ENCODE data around the gene OTOF. TPM values are rescaled to one million over a fixed set of nuclear protein-coding genes. Genes with fewer than 3 reads are reported as not detected.

Gene OTOF
- total RNA-seq, 1 donor from 2014 or later = not detected

DNA sequence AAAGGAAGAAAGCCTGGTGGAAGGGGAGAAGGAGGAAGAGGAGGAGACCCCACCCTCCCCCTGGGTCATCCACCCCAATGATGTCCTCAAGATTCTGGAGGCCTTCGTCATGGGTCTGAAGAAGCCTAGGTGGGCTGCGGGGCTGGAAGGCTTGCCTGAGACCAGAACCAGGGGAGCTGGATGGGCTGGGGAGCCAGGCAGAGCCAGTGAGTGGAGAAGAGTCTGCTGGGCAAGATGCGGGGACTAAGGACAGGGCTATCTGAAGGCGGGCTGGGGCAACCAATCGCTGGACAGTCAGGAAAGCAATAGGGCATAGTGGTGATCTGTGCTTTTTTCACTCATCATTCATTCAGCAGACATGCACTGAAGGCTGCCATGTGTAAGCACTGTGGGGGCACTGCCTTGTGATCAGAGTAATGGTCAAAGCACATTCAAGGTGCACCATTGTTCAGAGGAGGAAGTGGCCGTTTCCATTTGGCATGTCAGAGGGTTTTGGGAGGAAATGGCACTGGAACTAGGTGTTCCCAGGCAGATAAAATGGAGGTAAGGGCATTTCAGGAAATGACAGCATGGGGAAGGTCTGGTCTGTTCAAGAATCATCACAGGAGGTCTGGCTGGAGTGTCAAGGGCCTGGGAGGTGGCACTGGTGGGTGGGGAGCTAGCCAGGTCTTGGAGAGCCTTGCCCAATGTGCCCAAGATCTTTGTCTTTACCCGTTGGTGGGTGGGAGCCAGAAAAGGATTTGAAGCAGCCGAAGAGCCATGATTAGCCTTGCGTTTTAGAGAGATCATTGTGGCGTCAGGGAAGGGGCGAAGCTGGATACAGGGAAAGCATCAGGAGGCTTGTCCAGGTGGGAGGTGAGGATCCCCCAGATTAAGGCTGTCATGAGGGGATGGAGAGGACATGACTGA is 24.2 kb downstream of the OTOF start:
- Histone ChIP-seq H3K27ac (replicated peaks) (no peak overlapping the region), H3K27me3 (ENCODE audit: low read depth) (no peaks in the 10 kb centered on the region), H3K36me3 (no peaks in the 10 kb centered on the region), H3K4me3 (no peak overlapping the region), H3K9me3 (replicated peaks) (peaks cover 5% of the 10 kb centered on the region), H3K4me1 (no peaks in the 10 kb centered on the region)
- no peak for DNase-seq
- intact Hi-C loops (cut with micrococcal nuclease) = no loop called here
- TF ChIP-seq, protein P1, sequence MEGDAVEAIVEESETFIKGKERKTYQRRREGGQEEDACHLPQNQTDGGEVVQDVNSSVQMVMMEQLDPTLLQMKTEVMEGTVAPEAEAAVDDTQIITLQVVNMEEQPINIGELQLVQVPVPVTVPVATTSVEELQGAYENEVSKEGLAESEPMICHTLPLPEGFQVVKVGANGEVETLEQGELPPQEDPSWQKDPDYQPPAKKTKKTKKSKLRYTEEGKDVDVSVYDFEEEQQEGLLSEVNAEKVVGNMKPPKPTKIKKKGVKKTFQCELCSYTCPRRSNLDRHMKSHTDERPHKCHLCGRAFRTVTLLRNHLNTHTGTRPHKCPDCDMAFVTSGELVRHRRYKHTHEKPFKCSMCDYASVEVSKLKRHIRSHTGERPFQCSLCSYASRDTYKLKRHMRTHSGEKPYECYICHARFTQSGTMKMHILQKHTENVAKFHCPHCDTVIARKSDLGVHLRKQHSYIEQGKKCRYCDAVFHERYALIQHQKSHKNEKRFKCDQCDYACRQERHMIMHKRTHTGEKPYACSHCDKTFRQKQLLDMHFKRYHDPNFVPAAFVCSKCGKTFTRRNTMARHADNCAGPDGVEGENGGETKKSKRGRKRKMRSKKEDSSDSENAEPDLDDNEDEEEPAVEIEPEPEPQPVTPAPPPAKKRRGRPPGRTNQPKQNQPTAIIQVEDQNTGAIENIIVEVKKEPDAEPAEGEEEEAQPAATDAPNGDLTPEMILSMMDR (IDR thresholded peaks at IDR 0.05; ENCODE audit: borderline replicate concordance) = no peak

DNA sequence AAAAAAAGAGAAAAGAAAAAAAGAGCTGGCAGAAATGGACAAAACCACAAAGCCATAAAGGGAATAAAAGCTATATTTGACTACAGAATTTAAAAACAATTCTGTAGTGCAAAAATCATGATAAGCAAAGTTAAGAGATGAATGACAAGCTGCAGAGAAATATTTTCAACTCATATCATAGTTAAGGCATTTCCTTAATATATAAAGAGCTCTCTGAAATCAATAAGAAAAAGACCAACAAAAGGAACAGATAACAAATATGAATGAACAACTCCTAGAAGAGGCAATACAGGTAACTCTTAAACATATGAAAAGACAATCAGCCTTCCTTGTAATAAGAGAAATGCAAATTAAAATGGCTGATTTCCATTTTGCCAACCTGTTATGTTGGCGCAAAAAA is 26.2 kb downstream of the OTOF start:
- no peak overlapping the region for H3K27ac ChIP-seq (replicated peaks)
- TF ChIP-seq, protein P1 (IDR thresholded peaks at IDR 0.05; ENCODE audit: borderline replicate concordance) = no peak
- H3K27me3 ChIP-seq (ENCODE audit: low read depth) = no peaks in the 10 kb centered on the region
- DNase-seq = no peak
- H3K36me3 ChIP-seq = no peaks in the 10 kb centered on the region
- intact Hi-C loops (cut with micrococcal nuclease) = no loop called here
- no peaks in the 10 kb centered on the region for H3K4me1 ChIP-seq
- peaks cover 5% of the 10 kb centered on the region for H3K9me3 ChIP-seq (replicated peaks)
- no peak overlapping the region for H3K4me3 ChIP-seq

GRCh38 chr2:26450031-26450635 is 27.8 kb downstream of the OTOF start:
- DNase-seq = no peak
- H3K27me3 ChIP-seq (ENCODE audit: low read depth) = no peaks in the 10 kb centered on the region
- TF ChIP-seq, protein P1 (IDR thresholded peaks at IDR 0.05; ENCODE audit: borderline replicate concordance) = no peak
- no peak overlapping the region for H3K4me3 ChIP-seq
- no peaks in the 10 kb centered on the region for H3K4me1 ChIP-seq
- peaks cover 5% of the 10 kb centered on the region for H3K9me3 ChIP-seq (replicated peaks)
- H3K36me3 ChIP-seq = no peaks in the 10 kb centered on the region
- intact Hi-C loops (cut with micrococcal nuclease) = no loop called here
- H3K27ac ChIP-seq (replicated peaks) = no peak overlapping the region

DNA sequence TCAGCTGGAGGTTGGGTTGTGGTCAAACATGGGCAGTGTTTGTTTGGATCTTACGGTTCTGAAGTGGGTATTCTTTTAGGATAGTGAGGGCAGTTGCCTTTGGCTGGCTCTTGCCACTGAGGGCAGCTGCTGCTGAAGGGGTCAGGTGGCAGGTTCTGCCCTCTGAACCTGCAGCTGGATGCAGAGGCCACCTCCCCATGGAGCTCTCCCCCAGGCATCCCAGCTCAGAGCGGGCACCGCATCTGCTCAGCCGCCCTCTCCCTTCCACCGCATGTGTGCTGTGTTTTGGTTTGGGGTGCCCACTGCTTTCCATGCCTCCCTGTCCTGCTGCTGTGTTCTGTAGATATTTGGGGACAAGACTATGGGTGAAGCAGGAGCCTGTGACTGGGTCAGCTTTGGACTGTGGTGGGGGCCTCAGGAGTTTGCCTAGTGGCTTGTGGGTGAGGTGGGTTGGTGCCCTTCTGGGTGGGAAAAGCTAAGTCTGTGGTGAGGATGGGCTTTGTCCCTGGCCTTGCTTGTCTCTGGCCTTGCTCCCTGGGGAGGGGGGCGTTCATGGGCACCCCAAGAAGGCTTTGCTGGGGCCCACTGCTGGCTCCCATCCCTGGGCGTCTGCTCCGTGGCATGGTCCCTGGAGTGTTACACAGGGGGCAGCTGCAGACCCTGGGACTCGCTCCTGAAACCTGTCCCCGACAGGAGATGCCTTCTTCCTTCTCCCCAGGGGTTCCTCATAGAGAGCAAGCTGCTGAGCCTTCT is 28.5 kb downstream of the OTOF start:
- no peaks in the 10 kb centered on the region for H3K4me1 ChIP-seq
- no peak for DNase-seq
- peaks cover 5% of the 10 kb centered on the region for H3K9me3 ChIP-seq (replicated peaks)
- TF ChIP-seq, protein P1 (IDR thresholded peaks at IDR 0.05; ENCODE audit: borderline replicate concordance) = no peak
- H3K27me3 ChIP-seq (ENCODE audit: low read depth) = no peaks in the 10 kb centered on the region
- intact Hi-C loops (cut with micrococcal nuclease) = no loop called here
- H3K27ac ChIP-seq (replicated peaks) = no peak overlapping the region
- H3K36me3 ChIP-seq = no peaks in the 10 kb centered on the region
- no peak overlapping the region for H3K4me3 ChIP-seq

- Histone ChIP-seq H3K4me3 (no peak overlapping the region), H3K27me3 (ENCODE audit: low read depth) (no peaks in the 10 kb centered on the region), H3K9me3 (replicated peaks) (peaks cover 5% of the 10 kb centered on the region), H3K36me3 (no peaks in the 10 kb centered on the region), H3K4me1 (peaks cover 4% of the 10 kb centered on the region), H3K27ac (replicated peaks) (no peak overlapping the region)
- intact Hi-C loops (cut with micrococcal nuclease) = no loop called here
- TF ChIP-seq, protein P1 (IDR thresholded peaks at IDR 0.05; ENCODE audit: borderline replicate concordance) = no peak
- DNase-seq = no peak
Observed at GRCh38 chr2:26448651-26449050, 29.3 kb downstream of the OTOF start.

Measured in left ventricle myocardium inferior (tissue), 1 donor.